ENCODE results near the gene ARHGAP22. TPM values are rescaled to one million over a fixed set of nuclear protein-coding genes. Genes with fewer than 3 reads are reported as not detected.

Gene ARHGAP22
- total and polyA plus RNA-seq, 2 experiments from 2014 or later, result 41.9 to 44.4 TPM

DNA sequence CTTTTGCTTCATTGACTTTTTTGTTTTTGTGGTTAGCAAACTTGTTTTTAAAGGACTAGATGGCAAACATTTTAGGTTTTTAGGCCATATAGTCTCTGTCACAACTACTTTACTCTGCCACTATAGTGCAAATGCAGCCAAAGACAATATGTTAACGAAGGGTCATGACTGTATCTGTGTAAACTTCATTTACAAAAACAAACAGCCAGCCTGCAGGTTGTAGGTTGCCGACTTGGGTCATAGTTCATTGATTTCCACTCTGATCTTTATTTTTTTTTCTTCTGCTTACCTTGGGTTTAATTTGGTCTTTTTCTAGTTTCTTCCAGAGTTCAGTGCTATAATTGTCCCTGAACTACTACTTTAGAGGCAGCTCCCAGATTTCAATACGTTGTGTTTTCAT is 120.0 kb downstream of the ARHGAP22 start:
- Histone ChIP-seq H3K9ac (no peak overlapping the region), H3K36me3 (ENCODE audit: low read depth) (no peaks in the 10 kb centered on the region; the same call in 1 of the 2 replicates), H3K9me2 (ENCODE audit: insufficient read depth) (no peaks in the 10 kb centered on the region), H3K27ac (no peak overlapping the region), H4K20me1 (ENCODE audit: insufficient read depth) (peaks cover 4% of the 10 kb centered on the region; the same call in 1 of the 2 replicates), H3K4me2 (ENCODE audit: unreplicated experiment) (no peak overlapping the region), H2AFZ (no peak overlapping the region), H3K79me2 (ENCODE audit: insufficient read depth) (peaks cover 76% of the 10 kb centered on the region), H3K9me3 (ENCODE audit: low read depth) (no peaks in the 10 kb centered on the region), H3F3A (ENCODE audit: insufficient read depth) (0 out of 2 replicates have a peak, but pooled peaks cover 16% of the 10 kb centered on the region), H3K27me3 (replicated peaks; ENCODE audit: insufficient read depth) (no peaks in the 10 kb centered on the region), H3K4me3 (no peak overlapping the region), H3K4me1 (ENCODE audit: insufficient read depth) (no peaks in the 10 kb centered on the region)
- no peak for TF ChIP-seq EZH2phosphoT487 (IDR thresholded peaks at IDR 0.05; ENCODE audit: insufficient read depth, low read depth)
- TF ChIP-seq EZH2 (IDR thresholded peaks at IDR 0.05; ENCODE audit: insufficient read depth, poor library complexity, severe bottlenecking), result no peak
- DNase-seq, result no peak
- 84% methylated on average over 3 of the region's 3 CpGs for WGBS, 2 experiments (ENCODE audit: low coverage in 1 of 2, low lambda C conversion rate in 2 of 2, missing lambda C conversion rate in 2 of 2)
- in situ Hi-C loops (cut with MboI), result no loop called here

- H3K27me3 ChIP-seq (replicated peaks; ENCODE audit: insufficient read depth), result no peaks in the 10 kb centered on the region
- H3K4me1 ChIP-seq (ENCODE audit: insufficient read depth), result no peaks in the 10 kb centered on the region
- no peak overlapping the region for H2AFZ ChIP-seq
- 56 to 60% methylated on average over 3 of the region's 3 CpGs for WGBS, 2 experiments (ENCODE audit: low coverage in 1 of 2, low lambda C conversion rate in 2 of 2, missing lambda C conversion rate in 2 of 2)
- no peak overlapping the region for H3K9ac ChIP-seq
- H3F3A ChIP-seq (ENCODE audit: insufficient read depth), result 0 out of 2 replicates have a peak, but pooled peaks cover 20% of the 10 kb centered on the region
- no peaks in the 10 kb centered on the region for H3K9me2 ChIP-seq (ENCODE audit: insufficient read depth)
- no peak overlapping the region for H3K4me3 ChIP-seq
- in situ Hi-C loops (cut with MboI), result no loop called here
- TF ChIP-seq EZH2phosphoT487 (IDR thresholded peaks at IDR 0.05; ENCODE audit: insufficient read depth, low read depth) (no peak), EZH2 (IDR thresholded peaks at IDR 0.05; ENCODE audit: insufficient read depth, poor library complexity, severe bottlenecking) (no peak)
- no peaks in the 10 kb centered on the region; the same call in 1 of the 2 replicates for H3K36me3 ChIP-seq (ENCODE audit: low read depth)
- DNase-seq, result no peak
- no peak overlapping the region for H3K27ac ChIP-seq
- 0 out of 2 replicates have a peak, but pooled peaks cover 4% of the 10 kb centered on the region for H4K20me1 ChIP-seq (ENCODE audit: insufficient read depth)
- H3K79me2 ChIP-seq (ENCODE audit: insufficient read depth), result peaks cover 72% of the 10 kb centered on the region
- H3K4me2 ChIP-seq (ENCODE audit: unreplicated experiment), result no peak overlapping the region
- H3K9me3 ChIP-seq (ENCODE audit: low read depth), result no peaks in the 10 kb centered on the region
Measured at GRCh38 chr10:48482207-48482606, 122.7 kb downstream of the ARHGAP22 start.

- Histone ChIP-seq H3K4me1 (ENCODE audit: insufficient read depth) (no peaks in the 10 kb centered on the region), H4K20me1 (ENCODE audit: insufficient read depth) (0 out of 2 replicates have a peak, but pooled peaks cover 4% of the 10 kb centered on the region), H3F3A (ENCODE audit: insufficient read depth) (0 out of 2 replicates have a peak, but pooled peaks cover 22% of the 10 kb centered on the region), H3K27me3 (replicated peaks; ENCODE audit: insufficient read depth) (no peaks in the 10 kb centered on the region), H3K4me3 (no peak overlapping the region), H3K9me3 (ENCODE audit: low read depth) (no peaks in the 10 kb centered on the region), H3K79me2 (ENCODE audit: insufficient read depth) (peaks cover 72% of the 10 kb centered on the region), H3K4me2 (ENCODE audit: unreplicated experiment) (no peak overlapping the region), H2AFZ (no peak overlapping the region), H3K9ac (no peak overlapping the region), H3K9me2 (ENCODE audit: insufficient read depth) (no peaks in the 10 kb centered on the region), H3K27ac (no peak overlapping the region), H3K36me3 (ENCODE audit: low read depth) (no peaks in the 10 kb centered on the region; the same call in 1 of the 2 replicates)
- WGBS, 2 experiments (ENCODE audit: low coverage in 1 of 2, low lambda C conversion rate in 2 of 2, missing lambda C conversion rate in 2 of 2), result 94 to 96% methylated on average over 2 of the region's 2 CpGs
- TF ChIP-seq EZH2 (IDR thresholded peaks at IDR 0.05; ENCODE audit: insufficient read depth, poor library complexity, severe bottlenecking) (no peak), EZH2phosphoT487 (IDR thresholded peaks at IDR 0.05; ENCODE audit: insufficient read depth, low read depth) (no peak)
- in situ Hi-C loops (cut with MboI), result no loop called here
- no peak for DNase-seq
Measured at GRCh38 chr10:48481385-48481784, 123.5 kb downstream of the ARHGAP22 start.

- Histone ChIP-seq H3K79me2 (ENCODE audit: insufficient read depth) (peaks cover 78% of the 10 kb centered on the region), H3K27me3 (replicated peaks; ENCODE audit: insufficient read depth) (no peaks in the 10 kb centered on the region), H3K27ac (no peak overlapping the region), H3K36me3 (ENCODE audit: low read depth) (no peaks in the 10 kb centered on the region; the same call in 1 of the 2 replicates), H3K4me2 (ENCODE audit: unreplicated experiment) (no peak overlapping the region), H3K9me3 (ENCODE audit: low read depth) (no peaks in the 10 kb centered on the region), H3K4me1 (ENCODE audit: insufficient read depth) (no peaks in the 10 kb centered on the region), H2AFZ (no peak overlapping the region), H4K20me1 (ENCODE audit: insufficient read depth) (0 out of 2 replicates have a peak, but pooled peaks cover 4% of the 10 kb centered on the region), H3F3A (ENCODE audit: insufficient read depth) (0 out of 2 replicates have a peak, but pooled peaks cover 19% of the 10 kb centered on the region), H3K4me3 (no peak overlapping the region), H3K9ac (no peak overlapping the region), H3K9me2 (ENCODE audit: insufficient read depth) (no peaks in the 10 kb centered on the region)
- no peak for DNase-seq
- in situ Hi-C loops (cut with MboI), result no loop called here
- TF ChIP-seq EZH2 (IDR thresholded peaks at IDR 0.05; ENCODE audit: insufficient read depth, poor library complexity, severe bottlenecking) (no peak), EZH2phosphoT487 (IDR thresholded peaks at IDR 0.05; ENCODE audit: insufficient read depth, low read depth) (no peak)
- 86 to 89% methylated on average over 16 to 19 of the region's 20 CpGs for WGBS, 2 experiments (ENCODE audit: low coverage in 1 of 2, low lambda C conversion rate in 2 of 2, missing lambda C conversion rate in 2 of 2)
Measured at GRCh38 chr10:48480397-48481374, 124.2 kb downstream of the ARHGAP22 start.
